ENCODE data around the gene CRTAC1.
"Not testable (repeated sequence)": the region's sequence is repeated elsewhere in the genome, so short reads cannot be mapped to it uniquely, and the experiment has no call there.

Gene CRTAC1

DNA sequence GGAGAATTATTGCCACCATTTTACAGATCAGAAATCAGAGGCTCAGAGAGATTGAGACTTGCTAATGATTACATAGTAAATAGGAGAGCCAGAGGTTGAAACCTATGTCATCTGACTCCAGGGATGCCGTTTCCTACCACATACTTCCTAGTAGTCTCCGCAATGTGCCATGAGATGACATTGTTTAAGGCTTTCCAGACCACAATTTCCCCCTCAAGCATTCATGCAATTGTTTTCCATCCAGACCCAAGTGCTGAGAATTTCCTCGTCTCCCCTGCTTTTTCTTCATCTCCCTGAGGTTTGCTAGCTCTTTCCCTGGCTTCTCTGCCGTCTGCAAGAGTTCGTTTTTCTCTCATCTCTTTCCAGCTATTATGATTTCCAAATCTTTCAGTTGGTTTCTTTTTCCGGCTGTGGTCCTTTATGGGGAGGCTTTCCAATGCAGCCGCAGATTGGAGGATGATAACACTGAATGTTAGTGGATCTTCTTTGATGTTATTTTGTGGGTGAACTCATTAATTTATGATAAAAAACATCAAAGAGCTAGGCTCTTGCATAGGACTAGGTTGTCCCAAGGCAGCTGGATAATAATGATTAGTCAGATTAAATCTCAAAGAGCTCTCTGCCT lies 187.7 kb downstream of the CRTAC1 start:
- no peak for DNase-seq (ENCODE audit: low read depth)

DNA sequence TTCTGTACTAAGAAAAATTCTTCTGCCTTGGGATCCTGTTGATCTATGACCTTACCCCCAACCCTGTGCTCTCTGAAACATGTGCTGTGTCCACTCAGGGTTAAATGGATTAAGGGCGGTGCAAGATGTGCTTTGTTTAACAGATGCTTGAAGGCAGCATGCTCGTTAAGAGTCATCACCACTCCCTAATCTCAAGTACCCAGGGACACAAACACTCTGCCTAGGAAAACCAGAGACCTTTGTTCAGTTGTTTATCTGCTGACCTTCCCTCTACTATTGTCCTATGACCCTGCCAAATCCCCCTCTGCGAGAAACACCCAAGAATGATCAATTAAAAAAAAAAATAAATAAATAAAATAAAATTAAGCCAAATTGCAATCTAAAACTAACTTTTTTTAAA lies 188.3 kb downstream of the CRTAC1 start:
- not testable (repeated sequence) for DNase-seq (ENCODE audit: low read depth)

DNA sequence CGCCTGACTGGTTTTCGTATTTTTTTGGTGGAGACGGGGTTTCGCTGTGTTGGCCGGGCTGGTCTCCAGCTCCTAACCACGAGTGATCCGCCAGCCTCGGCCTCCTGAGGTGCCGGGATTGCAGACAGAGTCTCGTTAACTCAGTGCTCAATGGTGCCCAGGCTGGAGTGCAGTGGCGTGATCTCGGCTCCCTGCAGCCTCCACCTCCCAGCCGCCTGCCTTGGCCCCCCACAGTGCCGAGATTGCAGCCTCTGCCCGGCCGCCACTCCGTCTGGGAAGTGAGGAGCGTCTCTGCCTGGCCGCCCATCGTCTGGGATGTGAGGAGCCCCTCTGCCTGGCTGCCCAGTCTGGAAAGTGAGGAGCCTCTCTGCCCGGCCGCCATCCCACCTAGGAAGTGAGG lies 189.3 kb downstream of the CRTAC1 start:
- not testable (repeated sequence) for DNase-seq (ENCODE audit: low read depth)

DNA sequence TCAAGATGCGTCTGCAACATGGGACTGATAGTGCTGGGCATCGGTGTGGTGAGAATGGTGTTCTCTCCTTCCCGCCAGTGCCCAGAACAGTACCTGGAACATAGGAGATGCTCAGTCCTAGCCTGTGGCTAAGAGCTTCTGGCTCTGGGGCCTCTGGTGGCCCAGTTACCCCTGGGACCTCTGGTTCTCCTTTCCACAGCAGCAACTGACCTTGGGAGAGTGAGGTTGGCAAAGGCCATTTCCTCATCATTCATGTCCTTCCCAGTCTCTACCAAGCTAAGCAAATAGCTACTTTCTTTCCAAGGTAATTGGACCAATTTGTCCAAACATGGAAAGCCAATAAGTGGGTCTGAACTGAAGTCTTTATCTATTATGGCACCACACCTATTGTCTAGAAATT lies 192.3 kb downstream of the CRTAC1 start:
- DNase-seq (ENCODE audit: low read depth) = no peak

- no peak for DNase-seq (ENCODE audit: low read depth)
Observed at GRCh38 chr10:97836446-97836845, 194.0 kb downstream of the CRTAC1 start.

DNA sequence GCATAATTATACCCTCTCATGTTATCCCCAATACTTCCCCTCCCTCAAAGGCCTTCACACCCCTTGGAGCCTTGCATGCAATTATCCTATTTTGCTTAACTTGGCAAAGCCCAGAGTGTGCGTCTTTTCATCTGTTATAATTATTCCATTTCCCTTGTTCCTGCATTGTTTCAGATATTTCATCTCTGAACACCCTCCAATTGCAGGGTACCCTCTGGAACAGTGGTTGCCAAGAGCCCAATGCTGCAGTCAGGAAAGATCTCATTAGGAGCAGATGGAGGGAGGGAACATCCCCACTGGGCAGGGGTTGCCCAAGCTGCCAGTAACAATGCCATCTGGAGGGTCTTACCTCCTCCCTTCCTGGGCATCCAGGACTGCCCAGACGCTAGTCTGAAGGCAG lies 199.2 kb downstream of the CRTAC1 start:
- DNase-seq (ENCODE audit: low read depth) = no peak

DNA sequence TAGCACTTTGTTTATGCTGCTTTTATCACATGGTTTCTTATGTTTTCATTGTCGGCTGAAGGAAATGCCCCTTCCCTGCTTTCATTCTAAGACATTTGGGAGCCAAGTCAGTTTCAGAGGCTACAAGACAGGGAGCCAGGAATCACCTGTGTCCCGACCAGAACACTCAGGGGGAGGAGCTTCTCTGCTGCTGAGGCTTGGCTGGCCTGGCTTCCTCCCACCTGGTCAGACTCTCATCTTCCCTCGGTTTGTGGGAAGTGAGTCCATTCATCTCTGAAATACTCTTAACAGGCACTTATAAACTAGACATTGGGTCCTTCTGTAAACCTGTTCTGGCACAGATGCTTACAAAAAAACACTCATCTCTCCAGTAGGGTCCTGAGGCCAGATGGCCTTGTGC lies 200.4 kb downstream of the CRTAC1 start:
- no peak for DNase-seq (ENCODE audit: low read depth)

- DNase-seq (ENCODE audit: low read depth) = no peak
Observed at GRCh38 chr10:97828721-97829120, 201.7 kb downstream of the CRTAC1 start.

GRCh38 chr10:97827702-97828291 lies 202.6 kb downstream of the CRTAC1 start:
- no peak for DNase-seq (ENCODE audit: low read depth)

DNA sequence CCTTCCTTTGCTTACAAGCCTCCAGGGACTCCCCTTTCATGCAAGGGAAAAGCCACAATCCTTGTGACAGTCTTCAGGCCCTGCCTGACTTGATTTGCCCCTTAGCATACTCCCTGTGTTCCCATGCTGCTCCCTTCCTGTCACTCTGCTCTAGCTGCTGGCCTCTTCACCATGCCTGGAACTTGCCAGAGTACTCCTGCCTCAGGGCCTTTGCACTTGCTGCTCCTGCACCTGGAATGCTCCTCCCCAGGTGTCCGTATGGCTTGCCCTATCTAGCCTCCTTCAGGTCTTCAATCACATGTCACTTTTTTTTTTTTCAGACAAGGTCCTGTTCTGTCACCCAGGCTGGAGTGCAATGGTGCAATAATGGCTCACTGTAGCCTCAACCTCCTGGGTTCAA lies 203.5 kb downstream of the CRTAC1 start:
- DNase-seq (ENCODE audit: low read depth) = no peak

DNA sequence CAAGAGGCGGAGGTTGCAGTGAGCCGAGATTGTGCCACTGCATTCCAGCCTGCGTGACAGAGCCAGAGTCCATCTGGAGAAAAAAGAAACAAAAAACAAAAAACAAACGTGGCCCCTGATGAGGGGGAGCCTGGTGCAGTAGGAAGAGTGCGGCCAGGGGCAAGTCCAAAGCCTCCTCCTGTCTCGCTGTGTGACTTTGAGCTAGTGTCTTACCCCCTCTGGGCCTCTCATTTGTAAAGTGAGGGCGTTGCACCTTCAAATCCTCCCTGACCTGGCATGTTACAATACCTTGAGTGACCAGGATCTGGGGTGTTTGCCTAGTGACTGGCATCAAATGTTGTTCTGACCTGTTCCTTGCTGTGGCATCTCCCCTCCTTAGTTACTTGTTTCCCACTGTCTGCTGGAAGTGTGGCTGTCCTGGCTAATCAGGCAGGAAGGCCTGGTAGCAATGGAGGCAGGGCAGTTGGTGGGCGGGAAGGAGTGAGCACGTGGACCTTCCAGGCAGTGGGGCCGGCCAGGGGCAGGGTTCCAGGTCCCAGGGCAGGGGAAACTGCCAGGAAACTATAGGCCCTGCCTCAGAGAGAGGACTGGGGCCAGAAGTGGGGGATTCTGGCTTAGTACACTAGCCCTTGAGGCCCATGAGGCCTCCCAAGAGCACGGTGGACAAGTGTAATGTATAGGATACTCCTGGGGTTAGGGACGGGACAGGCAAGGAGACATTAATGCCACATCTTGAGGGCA lies 205.2 kb downstream of the CRTAC1 start:
- no peak for DNase-seq (ENCODE audit: low read depth)

GRCh38 chr10:97823734-97824133 lies 206.7 kb downstream of the CRTAC1 start:
- no peak for DNase-seq (ENCODE audit: low read depth)

DNA sequence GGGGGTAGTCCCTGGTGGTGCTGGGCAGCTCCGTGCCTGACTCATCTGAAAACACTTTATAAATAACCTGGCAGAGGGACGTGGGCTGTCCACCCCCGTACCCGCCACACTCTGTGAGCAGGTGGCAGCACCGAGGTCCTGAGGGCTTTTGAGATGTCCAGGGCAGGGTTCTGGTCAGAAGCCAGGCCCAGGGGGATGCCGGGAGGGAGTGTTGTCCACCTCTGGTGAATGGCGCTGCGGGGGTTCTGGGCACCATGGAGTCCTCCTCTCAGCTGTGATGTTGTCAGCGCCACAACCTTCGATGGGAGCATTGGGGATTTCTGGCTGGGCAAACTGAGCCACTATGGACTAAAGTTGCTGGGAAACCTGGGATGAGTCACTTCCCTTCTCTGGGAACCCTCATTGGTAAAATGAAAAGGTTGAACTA lies 208.1 kb downstream of the CRTAC1 start:
- DNase-seq (ENCODE audit: low read depth) = no peak

- DNase-seq (ENCODE audit: low read depth) = no peak
Observed at GRCh38 chr10:97821308-97822038, 208.9 kb downstream of the CRTAC1 start.

- DNase-seq (ENCODE audit: low read depth) = no peak
Observed at GRCh38 chr10:97820096-97820704, 210.2 kb downstream of the CRTAC1 start.

- no peak for DNase-seq (ENCODE audit: low read depth)
Observed at GRCh38 chr10:97818572-97818971, 211.8 kb downstream of the CRTAC1 start.

DNA sequence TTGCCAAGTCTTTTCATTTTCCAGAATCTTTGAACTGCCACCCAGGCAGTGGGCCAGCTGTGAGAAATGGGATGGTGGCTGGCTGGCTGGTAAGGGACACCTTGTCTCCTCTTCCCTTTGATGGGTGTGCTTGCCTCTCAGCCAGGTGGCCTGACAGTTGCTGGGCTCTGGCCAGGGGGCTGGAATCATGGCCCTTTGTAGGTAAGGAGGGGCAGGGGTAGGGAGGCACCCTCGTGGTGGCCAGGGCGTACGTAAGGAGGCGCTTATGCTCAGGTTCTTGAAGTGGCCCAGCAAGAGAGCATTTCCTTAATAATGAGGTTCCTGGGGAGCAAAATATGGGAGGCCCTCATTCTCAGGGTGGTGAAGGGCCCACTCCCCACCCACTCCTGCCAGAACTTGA lies 213.8 kb downstream of the CRTAC1 start:
- DNase-seq (ENCODE audit: low read depth) = no peak

All from T follicular helper cell (primary cell).